Measurements from ENCODE around the gene OGFR.

Gene OGFR

GRCh38 chr20:62784497-62784896 lies 20.1 kb upstream of the OGFR start:
- no peak for DNase-seq (ENCODE audit: low read depth in 2 of 2)

- DNase-seq (ENCODE audit: low read depth in 2 of 2): no peak
Observed at GRCh38 chr20:62785393-62785792, 19.2 kb upstream of the OGFR start.

- no peak for DNase-seq (ENCODE audit: low read depth in 2 of 2)
Observed at GRCh38 chr20:62786157-62786556, 18.5 kb upstream of the OGFR start.

- DNase-seq (ENCODE audit: low read depth in 2 of 2): no peak
Observed at GRCh38 chr20:62787321-62787720, 17.3 kb upstream of the OGFR start.

GRCh38 chr20:62787866-62788265 lies 16.8 kb upstream of the OGFR start:
- DNase-seq (ENCODE audit: low read depth in 2 of 2): no peak

GRCh38 chr20:62788607-62789006 lies 16.0 kb upstream of the OGFR start:
- no peak for DNase-seq (ENCODE audit: low read depth in 2 of 2)

GRCh38 chr20:62790075-62790474 lies 14.6 kb upstream of the OGFR start:
- DNase-seq (ENCODE audit: low read depth in 2 of 2): no peak

GRCh38 chr20:62791301-62792181 lies 13.1 kb upstream of the OGFR start:
- DNase-seq (ENCODE audit: low read depth in 2 of 2): peak; percentile 78 to 81

- DNase-seq (ENCODE audit: low read depth in 2 of 2): no peak
Observed at GRCh38 chr20:62792182-62792939, 12.3 kb upstream of the OGFR start.

- no peak for DNase-seq (ENCODE audit: low read depth in 2 of 2)
Observed at GRCh38 chr20:62792940-62793756, 11.5 kb upstream of the OGFR start.

GRCh38 chr20:62793757-62794006 lies 11.0 kb upstream of the OGFR start:
- DNase-seq (ENCODE audit: low read depth in 2 of 2): no peak

- DNase-seq (ENCODE audit: low read depth in 2 of 2): peak; percentile 91
Observed at GRCh38 chr20:62794007-62794724, 10.5 kb upstream of the OGFR start.

GRCh38 chr20:62795023-62795761 lies 9.4 kb upstream of the OGFR start:
- no peak for DNase-seq (ENCODE audit: low read depth in 2 of 2)

- no peak for DNase-seq (ENCODE audit: low read depth in 2 of 2)
Observed at GRCh38 chr20:62796699-62797491, 7.7 kb upstream of the OGFR start.

GRCh38 chr20:62797671-62798532 lies 6.7 kb upstream of the OGFR start:
- DNase-seq (ENCODE audit: low read depth in 2 of 2): no peak

- DNase-seq (ENCODE audit: low read depth in 2 of 2): no peak
Observed at GRCh38 chr20:62799036-62799435, 5.6 kb upstream of the OGFR start.

GRCh38 chr20:62799459-62799858 lies 5.2 kb upstream of the OGFR start:
- no peak for DNase-seq (ENCODE audit: low read depth in 2 of 2)

GRCh38 chr20:62799873-62800272 lies 4.8 kb upstream of the OGFR start:
- no peak for DNase-seq (ENCODE audit: low read depth in 2 of 2)
